ENCODE data around the gene BEND7.

- no peak for TF ChIP-seq CTCF (IDR thresholded peaks at IDR 0.05; ENCODE audit: insufficient read depth, low read depth, low read length)
- TF ChIP-seq EZH2 (IDR thresholded peaks at IDR 0.05; ENCODE audit: insufficient read depth, low read length): no peak
Observed at GRCh38 chr10:13445656-13446400, 83.0 kb downstream of the BEND7 start.

Measured in astrocyte (in vitro differentiated cells and primary cell).